Measurements from ENCODE around the gene PPP1R1B.

PPP1R1B gene

GRCh38 chr17:39617446-39618245 is 9.1 kb upstream of the PPP1R1B start:
- peak; percentile 47 for DNase-seq

- DNase-seq, result no peak
These were observed 8.4 kb upstream of the PPP1R1B start for GRCh38 chr17:39618246-39618913.

GRCh38 chr17:39618956-39619785 is 7.6 kb upstream of the PPP1R1B start:
- no peak for DNase-seq

- DNase-seq, result no peak
These were observed 7.0 kb upstream of the PPP1R1B start for GRCh38 chr17:39619786-39620101.

GRCh38 chr17:39621523-39622379 is 5.0 kb upstream of the PPP1R1B start:
- peak; percentile 84 to 91 for DNase-seq

DNA sequence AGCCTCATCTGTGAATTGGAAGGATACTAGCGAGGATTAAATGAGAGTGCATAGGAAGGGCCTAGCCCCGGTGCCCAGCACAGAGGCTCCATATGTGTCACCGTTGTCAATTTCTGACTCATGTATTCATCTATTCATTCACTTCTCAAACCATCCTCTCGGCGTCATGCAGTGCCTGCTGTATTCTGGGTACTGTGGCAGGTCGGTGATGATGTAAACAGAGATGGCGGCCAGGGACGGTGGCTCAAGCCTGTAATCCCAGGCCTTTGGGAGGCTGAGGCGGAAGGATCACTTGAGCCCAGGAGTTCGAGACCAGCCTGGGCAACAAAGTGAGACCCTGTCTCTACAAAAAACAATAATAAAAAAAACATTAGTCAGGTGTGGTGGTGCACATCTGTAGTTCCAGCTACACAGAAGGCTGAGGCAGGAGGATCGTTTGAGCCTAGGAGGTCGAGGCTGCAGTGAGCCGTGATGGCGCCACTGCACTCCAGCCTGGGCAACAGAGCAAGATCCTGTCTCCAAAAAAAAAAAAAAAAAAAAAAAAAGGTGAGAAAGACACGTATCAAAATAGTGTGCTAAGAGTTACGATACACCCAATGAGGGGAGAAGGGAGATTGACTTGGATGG is 4.3 kb upstream of the PPP1R1B start:
- DNase-seq, result peak; percentile 30 to 40

DNA sequence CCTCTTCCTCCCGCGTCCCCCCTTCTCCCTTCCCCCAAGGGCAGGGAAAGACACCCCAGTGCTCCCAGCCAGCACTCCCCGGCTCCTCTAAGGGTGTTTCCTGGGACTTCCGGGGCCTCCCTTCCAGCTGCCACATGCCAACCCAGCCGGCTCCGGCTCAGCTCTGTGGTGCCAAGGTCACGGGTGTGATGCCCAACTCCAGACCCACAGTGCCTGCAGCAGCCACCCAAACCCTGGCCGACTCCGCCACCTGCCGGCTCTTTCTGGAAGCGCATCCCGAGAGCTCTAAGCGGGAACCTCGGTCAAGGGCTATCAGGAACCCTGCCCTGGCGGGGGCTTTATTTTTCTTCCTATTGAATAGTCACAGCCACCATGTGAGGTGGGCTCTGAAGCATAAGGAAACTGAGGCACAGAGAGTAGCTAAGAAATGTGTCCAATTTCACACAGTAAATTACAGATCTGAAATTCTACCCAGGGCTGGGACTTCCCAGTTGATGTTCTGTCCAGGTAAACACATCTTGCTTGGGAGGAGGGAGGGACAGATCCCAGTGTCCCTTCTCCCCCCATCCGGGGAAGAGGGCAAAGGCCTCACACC is 3.3 kb upstream of the PPP1R1B start:
- DNase-seq, result peak; percentile 85 to 89

- DNase-seq, result no peak
These were observed 2.4 kb upstream of the PPP1R1B start for GRCh38 chr17:39624313-39624712.

DNA sequence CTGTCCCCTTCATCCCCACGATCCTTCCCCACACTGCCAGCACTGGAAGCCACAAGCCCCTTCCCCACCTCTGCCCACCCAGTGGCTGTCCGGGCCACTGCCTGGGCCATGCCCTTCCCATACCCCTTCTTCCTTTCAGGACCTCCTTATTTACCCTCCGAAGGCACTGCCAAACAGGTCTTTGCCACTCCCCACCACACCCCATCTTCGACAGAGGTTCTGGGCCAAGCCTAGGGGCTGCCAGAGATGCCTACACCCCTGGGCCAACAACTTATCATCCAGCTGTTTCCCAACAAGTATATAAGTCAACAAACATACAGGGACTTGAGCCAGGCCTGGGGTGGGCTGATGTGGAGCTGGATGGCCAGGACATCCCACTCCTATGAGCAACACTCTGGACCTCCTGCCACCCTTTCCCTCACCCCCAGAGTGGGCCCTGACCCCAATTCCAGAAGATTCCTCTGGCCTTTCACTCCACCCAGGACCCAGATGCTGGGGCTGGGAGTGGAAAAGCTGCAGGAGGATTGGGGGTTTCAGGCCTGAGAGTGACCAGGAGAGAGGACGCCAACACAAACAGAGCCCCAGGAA is 1.5 kb upstream of the PPP1R1B start:
- DNase-seq, result no peak

- DNase-seq, result no peak
These were observed 427 bp downstream of the PPP1R1B start for GRCh38 chr17:39627047-39627711.

GRCh38 chr17:39627712-39628516 is 1.2 kb downstream of the PPP1R1B start:
- no peak for DNase-seq

DNA sequence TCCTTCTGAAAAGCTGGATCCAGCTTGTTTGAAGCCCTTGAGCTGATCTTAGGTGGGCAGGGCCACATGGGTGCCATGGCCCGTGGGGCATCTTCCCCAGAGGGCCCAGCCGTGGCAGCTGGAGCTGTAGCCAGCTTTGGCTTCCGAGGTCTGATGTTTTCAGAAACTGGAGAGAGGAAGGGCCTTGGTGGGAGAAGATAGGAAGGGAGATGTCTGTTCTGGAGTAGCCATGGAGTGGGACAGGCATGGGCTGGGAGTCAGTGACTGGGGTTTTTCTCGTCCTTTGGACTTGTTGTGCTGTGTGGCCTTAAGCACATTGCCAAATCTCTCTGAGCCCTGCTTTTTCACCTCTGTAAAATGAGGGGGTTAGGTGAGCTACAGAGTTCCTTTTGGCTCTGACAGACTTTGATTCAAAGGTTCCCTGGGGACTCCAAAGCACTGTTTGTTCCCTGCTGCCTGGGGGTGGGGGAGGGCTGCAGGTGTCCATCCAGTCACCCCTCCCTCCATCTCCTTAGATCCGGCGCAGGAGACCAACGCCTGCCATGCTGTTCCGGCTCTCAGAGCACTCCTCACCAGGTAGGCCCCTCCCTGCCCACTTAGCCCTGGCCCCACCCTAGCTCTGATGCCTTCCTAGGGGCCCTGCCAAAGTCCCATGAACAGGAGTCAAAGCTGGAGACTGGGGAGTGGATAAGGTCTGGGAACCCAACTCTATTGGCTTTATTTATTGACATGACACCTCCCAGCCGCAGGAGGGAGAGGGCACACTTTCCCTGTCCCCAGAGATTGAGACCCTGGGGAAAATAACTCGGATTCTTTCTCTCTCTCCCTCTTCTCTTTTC is 2.1 kb downstream of the PPP1R1B start:
- DNase-seq, result no peak

GRCh38 chr17:39629494-39629880 is 2.7 kb downstream of the PPP1R1B start:
- DNase-seq, result no peak

DNA sequence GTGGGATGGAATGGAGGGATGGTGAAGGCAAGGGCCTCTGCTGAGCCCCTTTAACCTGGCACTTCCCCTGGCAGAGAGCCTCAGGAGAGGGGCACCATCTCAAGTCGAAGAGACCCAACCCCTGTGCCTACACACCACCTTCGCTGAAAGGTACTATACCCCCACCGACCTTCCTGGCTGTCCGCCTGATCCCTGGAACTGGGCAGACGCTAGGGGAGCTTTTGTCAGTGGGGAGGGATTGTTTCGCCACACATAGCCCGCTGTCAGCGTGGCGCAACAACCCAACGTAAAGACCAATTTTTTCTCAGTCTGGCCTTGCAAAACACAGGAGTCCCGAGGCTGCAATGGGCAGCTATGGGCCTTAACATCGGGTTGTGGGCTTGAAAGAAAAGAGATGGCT is 3.1 kb downstream of the PPP1R1B start:
- no peak for DNase-seq

GRCh38 chr17:39631403-39631802 is 4.7 kb downstream of the PPP1R1B start:
- no peak for DNase-seq

DNA sequence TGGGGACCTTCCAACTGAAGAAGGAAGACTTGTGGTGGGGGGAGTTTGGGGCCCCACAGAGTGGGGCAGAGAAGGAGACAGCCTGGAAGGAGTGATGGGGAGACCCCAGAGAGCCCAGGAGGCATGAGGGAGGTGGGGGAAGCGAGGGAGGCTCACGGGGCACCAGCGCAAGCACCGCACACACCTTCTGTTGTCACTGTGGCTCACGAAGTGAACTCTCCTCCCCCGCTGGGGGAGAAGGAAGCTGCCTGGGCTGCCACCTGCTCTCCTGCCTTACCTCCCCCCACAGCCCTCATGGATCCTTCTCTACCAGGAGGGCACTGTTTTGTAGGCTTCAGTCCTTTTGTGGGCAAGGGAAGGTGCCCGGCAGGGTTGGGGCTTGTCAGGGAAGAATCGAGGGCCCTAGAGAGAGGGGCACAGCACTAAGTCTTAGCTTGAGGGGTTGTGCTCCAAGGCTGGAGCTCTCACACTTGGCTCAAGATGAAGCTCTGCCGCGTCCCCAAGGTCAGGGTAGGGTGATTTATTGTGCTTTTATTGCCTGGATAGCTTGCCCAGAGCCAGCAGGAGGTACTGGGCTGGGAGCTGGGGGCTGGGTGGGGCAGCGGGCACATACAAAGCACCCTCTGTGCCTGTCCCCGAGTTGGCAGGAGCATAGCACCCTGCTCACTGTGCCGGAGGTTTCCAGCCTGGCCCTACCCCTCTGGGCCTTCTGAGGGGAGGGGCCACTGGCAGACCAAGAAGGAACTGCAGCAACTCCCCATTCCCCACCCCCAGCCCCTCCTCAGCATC is 5.6 kb downstream of the PPP1R1B start:
- no peak for DNase-seq

- DNase-seq, result no peak
These were observed 6.9 kb downstream of the PPP1R1B start for GRCh38 chr17:39633570-39634183.
